Natural killer cell (primary cell): Measurements from ENCODE around the gene MARCHF11. TPM values are rescaled to one million over a fixed set of nuclear protein-coding genes. Genes with fewer than 3 reads are reported as not detected.

Experiments used
- ATAC-seq, 3 donors: fragments of 150-1000 bp in 2 of 3; fragments of 200-7000 bp in 1 of 3; cut with Tn5 transposase; 1 replicate in 1 of 3; 2 replicates in 2 of 3; pipeline ENCODE4 v1.10.0; 2021; ENCODE audit warnings: mild to moderate bottlenecking in 2 of 3, moderate library complexity in 2 of 3
- DNase-seq, 2 donors: peaks; one replicate each; pipeline versions ENCODE4 v3.0.0 to v3.0.0-alpha.2; 2013 to 2021; ENCODE audit warnings: mixed read lengths in 1 of 2
- H3K27ac ChIP-seq: one replicate; pipeline ENCODE4 v1.5.1; 2013; ENCODE audit warnings: mild to moderate bottlenecking, low read length
- H3K27me3 ChIP-seq: one replicate; pipeline ENCODE4 v1.6.1; 2013; ENCODE audit warnings: low read length; ENCODE audit not compliant: control insufficient read depth, insufficient read depth
- H3K36me3 ChIP-seq: one replicate; pipeline ENCODE4 v1.6.1; 2013; ENCODE audit warnings: low read length; ENCODE audit not compliant: control insufficient read depth, insufficient read depth
- H3K4me1 ChIP-seq: one replicate; pipeline ENCODE4 v1.6.1; 2013; ENCODE audit warnings: low read length; ENCODE audit not compliant: control insufficient read depth, insufficient read depth
- H3K4me3 ChIP-seq: one replicate; pipeline ENCODE4 v1.5.1; 2013; ENCODE audit warnings: low read length
- H3K9me3 ChIP-seq: one replicate; pipeline ENCODE4 v1.6.1; 2013; ENCODE audit warnings: low read length; ENCODE audit not compliant: control insufficient read depth, insufficient read depth
- H3K27ac Mint-ChIP-seq, 2 donors: one replicate each; pipeline ENCODE4 v1.8.0; 2022; ENCODE audit warnings: mild to moderate bottlenecking in 2 of 2, mixed read lengths in 2 of 2, moderate library complexity in 1 of 2
- H3K27me3 Mint-ChIP-seq, 2 donors: one replicate each; pipeline ENCODE4 v1.8.0; 2022; ENCODE audit warnings: low read depth in 2 of 2, mixed read lengths in 2 of 2
- H3K36me3 Mint-ChIP-seq: one replicate; pipeline ENCODE4 v1.8.0; 2022; ENCODE audit warnings: mixed read lengths
- H3K4me1 Mint-ChIP-seq, 2 donors: one replicate each; pipeline ENCODE4 v1.8.0; 2022; ENCODE audit warnings: mixed read lengths in 2 of 2
- H3K4me3 Mint-ChIP-seq: one replicate; pipeline ENCODE4 v1.8.0; 2022; ENCODE audit warnings: mild to moderate bottlenecking, moderate library complexity, mixed read lengths
- H3K9me3 Mint-ChIP-seq, 2 donors: one replicate each; pipeline ENCODE4 v1.8.0; 2022; ENCODE audit warnings: mixed read lengths in 2 of 2
- CTCF ChIP-seq: fragments of 200-600 bp; IDR thresholded peaks from one replicate; pipeline ENCODE4 v1.8.0; 2022; ENCODE audit warnings: antibody characterized with exemption
- WGBS: methylation state at CpG from one replicate; pipeline ENCODE4 v1.1.7; 2013; ENCODE audit warnings: missing lambda C conversion rate; ENCODE audit not compliant: insufficient coverage; 5-methylcytosine and 5-hydroxymethylcytosine counted together
- intact Hi-C: fragments of 100-400 bp; cut with micrococcal nuclease; formaldehyde crosslinking; loops from one replicate; pipeline ENCODE4 v1.14.2; 2022
- total RNA-seq, 4 donors: library from RNA; stranded (reverse); fragments of 120-200 nt in 1 of 4; gene quantifications; one replicate each; pipeline versions ENCODE4 v1.2.3 to v1.2.4, GENCODE V29; 2013 to 2022

Gene MARCHF11
- total RNA-seq, 3 donors from 2014 or later (not counting 1 experiment from before 2014, with no cell fraction given): not detected

- peaks cover 14% of the 10 kb centered on the region for H3K36me3 Mint-ChIP-seq
- Histone ChIP-seq H3K27me3 (peaks cover 9% of the 10 kb centered on the region), H3K4me3 (no peak overlapping the region), H3K4me1 (no peaks in the 10 kb centered on the region), H3K9me3 (no peaks in the 10 kb centered on the region), H3K27ac (no peak overlapping the region), H3K36me3 (no peaks in the 10 kb centered on the region)
- intact Hi-C loops: no loop called here
- H3K27me3 Mint-ChIP-seq: peaks cover 21 to 25% of the 10 kb centered on the region in 2 donors
- DNase-seq (no peak), ATAC-seq (no peak)
- no peak for TF ChIP-seq CTCF
- peaks cover 0 to 5% of the 10 kb centered on the region in 2 donors for H3K4me1 Mint-ChIP-seq
- H3K9me3 Mint-ChIP-seq: peaks cover 9 to 12% of the 10 kb centered on the region in 2 donors
- no peak overlapping the region for H3K4me3 Mint-ChIP-seq
- WGBS: 9% methylated on average over 63 of the region's 63 CpGs
- no peak overlapping the region for H3K27ac Mint-ChIP-seq
These were observed 571 bp upstream of the MARCHF11 start for GRCh38 chr5:16179936-16180788.

DNA sequence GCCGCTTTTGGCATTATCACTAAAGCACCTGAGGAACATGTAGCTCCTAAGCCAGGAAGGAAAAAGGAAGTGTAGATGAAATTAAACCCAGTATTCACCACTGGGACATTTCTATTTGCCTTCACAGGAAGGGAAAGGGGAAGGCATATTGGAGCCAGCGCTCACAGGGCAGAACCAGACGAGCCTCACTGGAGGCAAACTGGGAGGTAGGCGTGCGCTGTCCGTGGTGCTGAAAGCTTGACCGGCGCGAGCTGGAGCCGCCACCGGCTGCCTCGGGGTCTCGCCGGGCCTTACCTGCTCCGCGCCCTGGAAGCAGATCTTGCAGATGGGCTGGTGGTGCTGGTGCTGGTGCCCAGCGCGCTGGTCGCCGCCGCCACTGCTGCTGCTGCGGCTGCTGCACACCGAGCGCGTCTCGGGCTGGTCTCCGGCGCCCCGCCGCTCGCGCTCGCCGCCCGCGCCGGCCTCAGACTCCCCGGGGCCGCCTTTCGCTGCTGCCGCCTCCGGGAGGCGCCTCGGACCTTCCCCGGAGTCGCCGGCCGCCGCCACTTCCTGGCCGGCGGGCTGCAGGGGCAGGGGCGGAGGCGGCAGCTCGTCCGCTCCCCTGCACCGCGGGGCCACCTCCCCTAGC lies 732 bp downstream of the MARCHF11 start:
- Mint-ChIP-seq H3K27me3 (peaks cover 21 to 25% of the 10 kb centered on the region in 2 donors), H3K4me3 (no peak overlapping the region), H3K27ac (no peak overlapping the region), H3K36me3 (peaks cover 14% of the 10 kb centered on the region), H3K4me1 (peaks cover 0 to 5% of the 10 kb centered on the region in 2 donors), H3K9me3 (peaks cover 8% of the 10 kb centered on the region in 2 donors)
- Histone ChIP-seq H3K27me3 (peaks cover 9% of the 10 kb centered on the region), H3K9me3 (no peaks in the 10 kb centered on the region), H3K4me1 (no peaks in the 10 kb centered on the region), H3K36me3 (no peaks in the 10 kb centered on the region), H3K27ac (no peak overlapping the region), H3K4me3 (no peak overlapping the region)
- intact Hi-C loops: no loop called here
- WGBS: 11% methylated on average over 57 of the region's 57 CpGs
- TF ChIP-seq CTCF: no peak
- DNase-seq (peak in 1 of 2 donors; percentile 29), ATAC-seq (no peak)

GRCh38 chr5:16169550-16169949 lies 10.0 kb downstream of the MARCHF11 start:
- no peaks in the 10 kb centered on the region for H3K9me3 ChIP-seq
- Mint-ChIP-seq H3K27me3 (no peaks in the 10 kb centered on the region), H3K27ac (no peak overlapping the region), H3K36me3 (no peaks in the 10 kb centered on the region), H3K4me1 (no peaks in the 10 kb centered on the region), H3K4me3 (no peak overlapping the region), H3K9me3 (peaks cover 8 to 10% of the 10 kb centered on the region in 2 donors)
- DNase-seq: no peak
- no peaks in the 10 kb centered on the region for H3K4me1 ChIP-seq
- no peak overlapping the region for H3K27ac ChIP-seq
- 30% methylated on average over 2 of the region's 2 CpGs for WGBS
- no peak overlapping the region for H3K4me3 ChIP-seq
- ATAC-seq: no peak
- no peaks in the 10 kb centered on the region for H3K27me3 ChIP-seq
- TF ChIP-seq CTCF: no peak
- intact Hi-C loops: no loop called here
- H3K36me3 ChIP-seq: no peaks in the 10 kb centered on the region
